Osteoblast (primary cell): Measurements from ENCODE around the gene PMS1. TPM values are rescaled to one million over a fixed set of nuclear protein-coding genes. Genes with fewer than 3 reads are reported as not detected.
A peak's percentile ranks its signal among the peaks of the same experiment; 100 is the strongest.

Experiments used
- DNase-seq: peaks from one replicate; pipeline ENCODE4 v3.0.0; 2011; ENCODE audit warnings: low spot score, mixed read lengths; ENCODE audit not compliant: insufficient read length; ENCODE audit errors: missing footprints
- H2AFZ ChIP-seq: 2 replicates; pipeline ENCODE4 v1.6.0; 2011; ENCODE audit warnings: mild to moderate bottlenecking, low read length
- H3K27ac ChIP-seq: 2 replicates; pipeline ENCODE4 v1.5.1; 2011; ENCODE audit warnings: mild to moderate bottlenecking, low read depth, low read length, moderate library complexity
- H3K27me3 ChIP-seq: 2 replicates; pipeline ENCODE4 v1.6.0; 2012; ENCODE audit warnings: mild to moderate bottlenecking, control low read depth, inconsistent platforms, low read length, moderate library complexity; ENCODE audit not compliant: insufficient read depth
- H3K36me3 ChIP-seq: 2 replicates; pipeline ENCODE4 v1.5.1; 2011; ENCODE audit warnings: mild to moderate bottlenecking, low read length, control low read depth, moderate library complexity; ENCODE audit not compliant: insufficient read depth
- H3K4me1 ChIP-seq: 2 replicates; pipeline ENCODE4 v1.5.1; 2011; ENCODE audit warnings: mild to moderate bottlenecking, low read length, control low read depth, moderate library complexity; ENCODE audit not compliant: insufficient read depth
- H3K4me2 ChIP-seq: 2 replicates; pipeline ENCODE4 v1.6.0; 2011; ENCODE audit warnings: mild to moderate bottlenecking, low read length; ENCODE audit not compliant: insufficient read depth
- H3K4me3 ChIP-seq: fragments of 200-600 bp; sonication (generic); 3 replicates; pipeline ENCODE4 v1.5.1; 2012; ENCODE audit warnings: mild to moderate bottlenecking, low read length, inconsistent platforms; ENCODE audit not compliant: insufficient read depth
- H3K79me2 ChIP-seq: 2 replicates; pipeline ENCODE4 v1.6.0; 2012; ENCODE audit warnings: mild to moderate bottlenecking, low read length, control low read depth, inconsistent platforms; ENCODE audit not compliant: insufficient read depth
- H3K9me3 ChIP-seq: 2 replicates; pipeline ENCODE4 v1.5.1; 2011; ENCODE audit warnings: low read depth, low read length, control low read depth
- H4K20me1 ChIP-seq: 2 replicates; pipeline ENCODE4 v1.6.0; 2012; ENCODE audit warnings: mild to moderate bottlenecking, low read length, control low read depth; ENCODE audit not compliant: insufficient read depth
- total RNA-seq: library from RNA; depleted of rRNA; stranded (reverse); fragments of >200 nt; gene quantifications from 2 replicates; pipeline ENCODE4 v1.2.3, GENCODE V29; 2012
- TF ChIP-seq, protein P1 (sequence below): IDR thresholded peaks from 2 replicates; pipeline ENCODE4 v1.5.1; 2011; ENCODE audit warnings: mild to moderate bottlenecking, low read depth, low read length, moderate library complexity; ENCODE audit errors: extremely low read depth

Gene PMS1
- total RNA-seq, 1 donor, result 29.3 TPM

DNA sequence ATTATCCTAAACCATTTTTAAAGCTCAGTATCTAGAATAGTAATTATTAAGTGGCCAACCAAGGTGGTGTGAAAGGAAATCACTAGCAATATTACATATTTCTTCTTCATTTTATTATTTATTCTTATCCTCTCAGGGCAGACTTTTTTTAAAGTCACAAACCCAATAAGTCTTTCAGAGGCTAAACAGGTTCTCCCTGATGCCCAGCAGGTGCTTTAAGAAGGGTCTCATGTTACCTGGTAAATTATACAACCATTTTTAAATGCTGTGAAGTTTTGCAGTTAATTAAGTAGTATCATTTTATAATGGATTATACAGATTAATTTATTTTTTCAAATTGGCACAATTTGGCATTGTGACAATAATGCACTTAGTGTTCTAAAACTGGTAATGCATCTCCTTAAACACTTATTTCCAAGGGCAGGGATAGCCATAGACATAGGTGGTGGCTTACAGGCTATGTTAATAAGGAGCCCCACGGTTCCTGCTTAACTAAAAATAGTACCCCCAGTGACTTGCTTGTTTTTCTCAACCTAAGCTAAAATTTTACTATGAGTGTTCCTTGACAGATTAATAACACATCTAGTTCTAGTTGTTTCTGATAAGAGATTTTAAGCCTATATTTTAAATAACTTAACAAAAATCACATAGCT, 67.0 kb downstream of the PMS1 start:
- Histone ChIP-seq H3K4me2 (no peak overlapping the region), H3K9me3 (no peaks in the 10 kb centered on the region), H3K27ac (no peak overlapping the region), H3K27me3 (no peaks in the 10 kb centered on the region), H3K4me3 (no peak overlapping the region), H3K79me2 (no peaks in the 10 kb centered on the region), H4K20me1 (no peaks in the 10 kb centered on the region), H2AFZ (no peak overlapping the region), H3K4me1 (peaks cover 6% of the 10 kb centered on the region), H3K36me3 (no peaks in the 10 kb centered on the region)
- TF ChIP-seq, protein P1, sequence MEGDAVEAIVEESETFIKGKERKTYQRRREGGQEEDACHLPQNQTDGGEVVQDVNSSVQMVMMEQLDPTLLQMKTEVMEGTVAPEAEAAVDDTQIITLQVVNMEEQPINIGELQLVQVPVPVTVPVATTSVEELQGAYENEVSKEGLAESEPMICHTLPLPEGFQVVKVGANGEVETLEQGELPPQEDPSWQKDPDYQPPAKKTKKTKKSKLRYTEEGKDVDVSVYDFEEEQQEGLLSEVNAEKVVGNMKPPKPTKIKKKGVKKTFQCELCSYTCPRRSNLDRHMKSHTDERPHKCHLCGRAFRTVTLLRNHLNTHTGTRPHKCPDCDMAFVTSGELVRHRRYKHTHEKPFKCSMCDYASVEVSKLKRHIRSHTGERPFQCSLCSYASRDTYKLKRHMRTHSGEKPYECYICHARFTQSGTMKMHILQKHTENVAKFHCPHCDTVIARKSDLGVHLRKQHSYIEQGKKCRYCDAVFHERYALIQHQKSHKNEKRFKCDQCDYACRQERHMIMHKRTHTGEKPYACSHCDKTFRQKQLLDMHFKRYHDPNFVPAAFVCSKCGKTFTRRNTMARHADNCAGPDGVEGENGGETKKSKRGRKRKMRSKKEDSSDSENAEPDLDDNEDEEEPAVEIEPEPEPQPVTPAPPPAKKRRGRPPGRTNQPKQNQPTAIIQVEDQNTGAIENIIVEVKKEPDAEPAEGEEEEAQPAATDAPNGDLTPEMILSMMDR, result no peak
- DNase-seq, result no peak

DNA sequence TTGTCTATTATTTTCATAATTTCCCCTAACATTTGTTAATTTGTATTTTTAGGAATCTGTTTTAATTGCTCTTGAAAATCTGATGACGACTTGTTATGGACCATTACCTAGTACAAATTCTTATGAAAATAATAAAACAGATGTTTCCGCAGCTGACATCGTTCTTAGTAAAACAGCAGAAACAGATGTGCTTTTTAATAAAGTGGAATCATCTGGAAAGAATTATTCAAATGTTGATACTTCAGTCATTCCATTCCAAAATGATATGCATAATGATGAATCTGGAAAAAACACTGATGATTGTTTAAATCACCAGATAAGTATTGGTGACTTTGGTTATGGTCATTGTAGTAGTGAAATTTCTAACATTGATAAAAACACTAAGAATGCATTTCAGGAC, 69.9 kb downstream of the PMS1 start:
- H3K4me1 ChIP-seq, result peaks cover 6% of the 10 kb centered on the region
- H3K4me3 ChIP-seq, result no peak overlapping the region
- H2AFZ ChIP-seq, result no peak overlapping the region
- H3K4me2 ChIP-seq, result no peak overlapping the region
- TF ChIP-seq, protein P1, result no peak
- H4K20me1 ChIP-seq, result no peaks in the 10 kb centered on the region
- no peak for DNase-seq
- no peaks in the 10 kb centered on the region for H3K9me3 ChIP-seq
- H3K27ac ChIP-seq, result peak overlapping the region; percentile 9
- no peaks in the 10 kb centered on the region for H3K36me3 ChIP-seq
- H3K27me3 ChIP-seq, result no peaks in the 10 kb centered on the region
- H3K79me2 ChIP-seq, result no peaks in the 10 kb centered on the region

DNA sequence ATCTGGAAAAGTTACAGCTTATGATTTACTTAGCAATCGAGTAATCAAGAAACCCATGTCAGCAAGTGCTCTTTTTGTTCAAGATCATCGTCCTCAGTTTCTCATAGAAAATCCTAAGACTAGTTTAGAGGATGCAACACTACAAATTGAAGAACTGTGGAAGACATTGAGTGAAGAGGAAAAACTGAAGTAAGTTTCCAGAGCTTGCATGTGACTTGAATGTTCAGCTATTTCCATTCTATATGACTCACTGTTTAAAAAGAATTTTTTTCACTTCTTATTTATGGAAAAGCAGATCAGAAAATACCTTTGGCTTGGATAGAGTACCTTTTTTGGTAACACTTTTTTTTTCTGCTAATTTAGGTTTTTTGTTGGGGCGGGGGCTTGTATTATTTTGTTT, 70.7 kb downstream of the PMS1 start:
- H3K9me3 ChIP-seq, result no peaks in the 10 kb centered on the region
- no peaks in the 10 kb centered on the region for H3K79me2 ChIP-seq
- no peak overlapping the region for H3K4me2 ChIP-seq
- peaks cover 6% of the 10 kb centered on the region for H3K4me1 ChIP-seq
- no peak for DNase-seq
- H3K36me3 ChIP-seq, result no peaks in the 10 kb centered on the region
- H4K20me1 ChIP-seq, result no peaks in the 10 kb centered on the region
- no peaks in the 10 kb centered on the region for H3K27me3 ChIP-seq
- H3K27ac ChIP-seq, result peak overlapping the region; percentile 9
- TF ChIP-seq, protein P1, result no peak
- no peak overlapping the region for H3K4me3 ChIP-seq
- H2AFZ ChIP-seq, result no peak overlapping the region

DNA sequence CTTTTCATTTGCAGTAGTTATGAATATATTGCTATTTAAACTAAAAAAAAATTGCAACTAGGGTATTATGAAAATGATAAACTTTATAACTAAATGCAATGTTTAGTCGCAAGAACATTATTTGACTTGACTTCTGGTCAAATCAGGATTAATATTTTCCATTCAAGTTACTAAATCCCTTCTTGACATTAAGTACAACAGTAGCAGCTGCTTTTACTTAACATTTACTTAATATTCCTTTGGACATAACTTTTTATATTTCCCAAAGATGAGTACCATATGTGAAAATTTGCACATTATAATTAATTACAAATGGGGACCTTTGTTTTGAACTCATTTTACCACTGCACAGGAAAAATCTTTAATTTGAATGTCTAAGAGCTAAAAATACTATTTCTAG, 74.0 kb downstream of the PMS1 start:
- Histone ChIP-seq H3K27me3 (no peaks in the 10 kb centered on the region), H4K20me1 (no peaks in the 10 kb centered on the region), H3K4me3 (no peak overlapping the region), H3K4me1 (peaks cover 9% of the 10 kb centered on the region), H3K36me3 (no peaks in the 10 kb centered on the region), H3K4me2 (no peak overlapping the region), H3K9me3 (no peaks in the 10 kb centered on the region), H3K79me2 (no peaks in the 10 kb centered on the region), H2AFZ (no peak overlapping the region), H3K27ac (no peak overlapping the region)
- DNase-seq, result no peak
- TF ChIP-seq, protein P1, result no peak
